ENCODE results near the gene AGBL5.
A peak's percentile ranks its signal among the peaks of the same experiment; 100 is the strongest.

AGBL5 gene

GRCh38 chr2:27069961-27070618 lies 18.6 kb downstream of the AGBL5 start:
- peak overlapping the region; percentile 88 for H3K4me3 ChIP-seq (ENCODE audit: low read depth, low read length)

DNA sequence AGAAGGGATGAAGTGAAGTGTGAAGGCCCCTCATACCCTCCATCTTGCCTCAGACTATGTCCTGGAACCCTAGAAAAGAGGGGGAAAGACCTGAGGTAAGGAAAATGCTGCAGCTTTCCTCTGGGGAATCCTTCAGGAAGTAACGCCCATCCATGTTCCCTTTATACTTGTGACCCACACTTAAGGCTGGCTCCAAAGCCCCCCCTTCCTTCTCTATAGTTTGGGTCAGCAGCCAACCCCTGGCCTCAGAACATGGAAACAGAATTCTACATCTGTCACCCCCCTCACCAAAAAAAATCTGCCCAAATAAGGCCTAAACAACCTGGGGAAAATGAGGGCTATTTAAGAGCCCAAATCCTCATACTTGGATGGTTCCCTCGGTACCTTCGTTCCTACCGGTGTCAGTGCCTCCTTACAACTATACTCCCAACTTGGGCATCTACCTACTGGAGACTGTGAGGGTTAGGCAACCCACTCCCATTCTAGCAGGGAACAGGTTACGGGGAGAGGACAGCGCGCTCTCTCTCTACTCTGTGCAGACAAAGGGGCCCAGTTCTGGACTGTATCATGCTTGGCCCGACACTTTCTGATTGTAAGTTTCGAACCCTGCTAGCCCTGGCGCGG lies 19.3 kb downstream of the AGBL5 start:
- TF ChIP-seq, protein P1, sequence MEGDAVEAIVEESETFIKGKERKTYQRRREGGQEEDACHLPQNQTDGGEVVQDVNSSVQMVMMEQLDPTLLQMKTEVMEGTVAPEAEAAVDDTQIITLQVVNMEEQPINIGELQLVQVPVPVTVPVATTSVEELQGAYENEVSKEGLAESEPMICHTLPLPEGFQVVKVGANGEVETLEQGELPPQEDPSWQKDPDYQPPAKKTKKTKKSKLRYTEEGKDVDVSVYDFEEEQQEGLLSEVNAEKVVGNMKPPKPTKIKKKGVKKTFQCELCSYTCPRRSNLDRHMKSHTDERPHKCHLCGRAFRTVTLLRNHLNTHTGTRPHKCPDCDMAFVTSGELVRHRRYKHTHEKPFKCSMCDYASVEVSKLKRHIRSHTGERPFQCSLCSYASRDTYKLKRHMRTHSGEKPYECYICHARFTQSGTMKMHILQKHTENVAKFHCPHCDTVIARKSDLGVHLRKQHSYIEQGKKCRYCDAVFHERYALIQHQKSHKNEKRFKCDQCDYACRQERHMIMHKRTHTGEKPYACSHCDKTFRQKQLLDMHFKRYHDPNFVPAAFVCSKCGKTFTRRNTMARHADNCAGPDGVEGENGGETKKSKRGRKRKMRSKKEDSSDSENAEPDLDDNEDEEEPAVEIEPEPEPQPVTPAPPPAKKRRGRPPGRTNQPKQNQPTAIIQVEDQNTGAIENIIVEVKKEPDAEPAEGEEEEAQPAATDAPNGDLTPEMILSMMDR (IDR thresholded peaks at IDR 0.05; ENCODE audit: control insufficient read depth, extremely low read depth, insufficient read depth): no peak
- peak overlapping the region; percentile 88 for H3K4me3 ChIP-seq (ENCODE audit: low read depth, low read length)
- no peak for DNase-seq (ENCODE audit: low read depth)

More at GRCh38 chr2:27069961-27070618, 18.6 kb downstream of the AGBL5 start:
- TF ChIP-seq, protein P1 (IDR thresholded peaks at IDR 0.05; ENCODE audit: control insufficient read depth, extremely low read depth, insufficient read depth): no peak
- no peak for DNase-seq (ENCODE audit: low read depth)

DNA sequence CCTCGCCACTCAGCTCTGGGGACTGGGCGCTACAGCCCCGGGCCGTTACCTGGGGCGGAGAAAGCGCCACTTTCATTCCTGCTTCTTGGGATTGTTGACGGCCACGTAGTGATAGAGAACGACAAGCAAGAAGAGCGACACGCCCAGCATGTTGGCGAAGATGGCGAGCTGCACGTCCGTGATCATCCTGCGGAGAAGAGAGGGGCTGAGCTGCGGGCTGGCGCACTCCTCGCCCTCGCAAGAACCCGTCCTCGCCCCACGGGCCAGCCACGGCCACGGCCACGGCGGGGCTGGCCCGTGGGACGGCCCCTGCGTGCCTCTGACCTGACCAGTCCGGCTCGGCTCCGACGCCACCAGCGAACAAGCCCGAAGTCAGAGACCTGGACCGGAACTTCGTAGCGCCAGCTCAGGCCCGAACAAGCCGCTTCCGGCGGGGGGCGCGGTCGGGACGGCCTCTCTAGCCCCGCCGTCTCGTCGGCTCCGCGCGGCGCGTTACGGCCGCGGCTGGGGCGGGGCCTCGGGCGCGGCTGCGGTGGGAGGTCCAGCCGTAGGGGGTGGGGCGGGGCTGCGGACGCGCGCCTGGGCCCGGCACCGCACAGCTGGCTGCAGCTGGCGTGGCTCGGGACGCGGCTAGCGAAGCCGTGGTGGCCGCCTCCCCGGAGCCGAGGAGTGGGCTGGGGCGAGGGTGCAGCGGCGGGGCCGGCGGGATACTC lies 20.0 kb downstream of the AGBL5 start, which contains the start of gene OST4:
TSS of gene OST4 (minus strand) at position 378 of the 713 bp plus-strand sequence.
- TF ChIP-seq, protein P1 (IDR thresholded peaks at IDR 0.05; ENCODE audit: control insufficient read depth, extremely low read depth, insufficient read depth): no peak
- peak; percentile 49 for DNase-seq (ENCODE audit: low read depth)
- H3K4me3 ChIP-seq (ENCODE audit: low read depth, low read length): peak within 1 kb of the TSS; percentile 88

DNA sequence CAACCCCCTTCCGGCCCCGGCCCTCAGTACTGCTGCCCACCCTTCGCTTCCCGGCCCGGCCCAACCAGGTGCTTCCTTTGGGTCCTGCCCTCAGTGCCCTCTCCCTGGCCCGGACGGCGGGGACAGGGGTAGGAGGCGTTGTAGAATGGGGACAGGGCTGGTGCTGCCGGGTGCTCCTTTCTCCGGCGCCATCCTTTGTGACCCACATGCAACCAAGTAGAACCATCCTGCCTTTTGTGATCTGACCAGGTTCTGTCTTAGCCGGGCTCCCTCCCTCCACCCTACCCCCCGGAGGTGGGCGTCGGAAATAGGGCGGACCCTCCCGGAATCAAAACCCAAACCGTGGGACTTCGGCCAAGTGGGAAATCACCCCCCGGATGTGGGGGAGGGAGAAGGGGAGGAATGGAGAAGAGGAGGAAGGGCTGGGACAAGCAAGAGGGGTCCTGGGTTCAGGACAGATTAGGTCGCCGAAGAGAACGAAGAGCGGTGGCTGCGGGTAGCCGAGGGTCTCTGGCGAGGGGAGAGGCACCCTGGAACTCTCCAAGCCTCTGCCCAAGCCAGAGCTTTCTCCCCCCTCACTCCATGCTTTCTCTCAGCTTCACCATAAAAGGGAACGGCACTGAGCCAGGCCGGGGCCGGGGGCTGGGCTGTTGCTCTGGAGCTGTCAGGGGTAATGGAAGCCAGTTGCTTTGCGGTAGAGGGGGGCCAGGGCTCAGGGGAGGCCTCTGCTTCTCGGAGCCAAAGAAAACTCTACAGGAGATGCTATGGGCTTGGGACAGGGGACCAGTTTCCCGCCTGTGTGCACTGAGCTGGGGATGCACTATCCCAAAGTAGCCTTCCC lies 20.7 kb downstream of the AGBL5 start:
- TF ChIP-seq, protein P1 (IDR thresholded peaks at IDR 0.05; ENCODE audit: control insufficient read depth, extremely low read depth, insufficient read depth): no peak
- peak overlapping the region; percentile 88 for H3K4me3 ChIP-seq (ENCODE audit: low read depth, low read length)
- no peak for DNase-seq (ENCODE audit: low read depth)

GRCh38 chr2:27072920-27073319 lies 21.5 kb downstream of the AGBL5 start:
- TF ChIP-seq, protein P1 (IDR thresholded peaks at IDR 0.05; ENCODE audit: control insufficient read depth, extremely low read depth, insufficient read depth): no peak
- no peak overlapping the region for H3K4me3 ChIP-seq (ENCODE audit: low read depth, low read length)
- DNase-seq (ENCODE audit: low read depth): no peak

- DNase-seq (ENCODE audit: low read depth): no peak
- TF ChIP-seq, protein P1 (IDR thresholded peaks at IDR 0.05; ENCODE audit: control insufficient read depth, extremely low read depth, insufficient read depth): no peak
- H3K4me3 ChIP-seq (ENCODE audit: low read depth, low read length): no peak overlapping the region
Measured at GRCh38 chr2:27073782-27074181, 22.3 kb downstream of the AGBL5 start.

Measured in LNCaP clone FGC (cell line).